Measurements from ENCODE around the gene TRIM46.

GRCh38 chr1:155187456-155187891 is 13.8 kb downstream of the TRIM46 start:
- TF ChIP-seq CTCF (IDR thresholded peaks at IDR 0.05) (no peak), POLR2A (IDR thresholded peaks at IDR 0.05) (no peak), POLR2AphosphoS5 (IDR thresholded peaks at IDR 0.05) (no peak)

Data from prostate gland (tissue), 2 donors.